Smooth muscle cell (in vitro differentiated cells): ENCODE measurements around the gene GADD45B. TPM values are rescaled to one million over a fixed set of nuclear protein-coding genes. Genes with fewer than 3 reads are reported as not detected.
A peak's percentile ranks its signal among the peaks of the same experiment; 100 is the strongest.

Source experiments
- DNase-seq: peaks from one replicate; lab custom pipeline; 2025; ENCODE audit not compliant: unreplicated experiment; lab: John Stamatoyannopoulos, UW
- H2AFZ ChIP-seq: fragments of 200-600 bp; sonication (generic); 2 replicates; pipeline ENCODE4 v1.6.0; 2016; ENCODE audit warnings: antibody characterized with exemption, low read depth, mild to moderate bottlenecking
- H3F3A ChIP-seq: fragments of 200-600 bp; sonication (generic); 2 replicates; pipeline ENCODE4 v1.6.0; 2017; ENCODE audit warnings: antibody characterized with exemption, low read depth
- H3K27ac ChIP-seq: fragments of 200-600 bp; sonication (generic); 2 replicates; pipeline ENCODE4 v1.5.1; 2016; ENCODE audit warnings: low read depth, mild to moderate bottlenecking
- H3K27me3 ChIP-seq: fragments of 200-600 bp; sonication (generic); 2 replicates; pipeline ENCODE4 v1.6.1; 2016; ENCODE audit warnings: low read depth, mild to moderate bottlenecking
- H3K36me3 ChIP-seq: fragments of 200-600 bp; sonication (generic); 2 replicates; pipeline ENCODE4 v1.5.1; 2016; ENCODE audit warnings: low read depth
- H3K4me1 ChIP-seq: fragments of 200-600 bp; sonication (generic); 2 replicates; pipeline ENCODE4 v1.5.1; 2016; ENCODE audit warnings: low read depth
- H3K4me2 ChIP-seq: fragments of 200-600 bp; sonication (generic); 2 replicates; pipeline ENCODE4 v1.6.0; 2016; ENCODE audit warnings: mild to moderate bottlenecking
- H3K4me3 ChIP-seq: fragments of 200-600 bp; sonication (generic); 2 replicates; pipeline ENCODE4 v1.5.1; 2016; ENCODE audit warnings: mild to moderate bottlenecking
- H3K79me2 ChIP-seq: fragments of 200-600 bp; sonication (generic); 2 replicates; pipeline ENCODE4 v1.6.0; 2016; ENCODE audit warnings: low read depth, mild to moderate bottlenecking
- H3K9ac ChIP-seq: fragments of 200-600 bp; sonication (generic); 2 replicates; pipeline ENCODE4 v1.6.0; 2016; ENCODE audit warnings: low read depth
- H3K9me3 ChIP-seq: fragments of 200-600 bp; sonication (generic); replicated peaks from 2 replicates; pipeline ENCODE4 v1.5.1; 2016; ENCODE audit warnings: low read depth
- H4K20me1 ChIP-seq: fragments of 200-600 bp; sonication (generic); 2 replicates; pipeline ENCODE4 v1.6.0; 2016; ENCODE audit warnings: low read depth
- WGBS: methylation state at CpG from one replicate; pipeline ENCODE4 v1.1.7; 2016; ENCODE audit warnings: low lambda C conversion rate; 5-methylcytosine and 5-hydroxymethylcytosine counted together
- polyA plus RNA-seq: library from polyadenylated mRNA; unstranded; fragments of >200 nt; fragmentation: Nextera tagmentation; extraction: Ambion mirVana; gene quantifications from 2 replicates; pipeline ENCODE4 v1.2.1, GENCODE V29; 2016
- total RNA-seq: library from RNA; depleted of rRNA; stranded (reverse); fragments of >200 nt; gene quantifications from 2 replicates; pipeline ENCODE4 v1.2.3, GENCODE V29; 2014
- TF ChIP-seq, protein P1 (sequence below): fragments of 200-600 bp; sonication (generic); IDR thresholded peaks from 2 replicates; pipeline ENCODE4 v1.5.1; 2017; ENCODE audit warnings: borderline replicate concordance, mild to moderate bottlenecking, antibody characterized with exemption; ENCODE audit not compliant: insufficient read depth, poor library complexity, severe bottlenecking

Gene GADD45B
- total and polyA plus RNA-seq, 2 experiments from 2014 or later = 252 to 533 TPM

DNA sequence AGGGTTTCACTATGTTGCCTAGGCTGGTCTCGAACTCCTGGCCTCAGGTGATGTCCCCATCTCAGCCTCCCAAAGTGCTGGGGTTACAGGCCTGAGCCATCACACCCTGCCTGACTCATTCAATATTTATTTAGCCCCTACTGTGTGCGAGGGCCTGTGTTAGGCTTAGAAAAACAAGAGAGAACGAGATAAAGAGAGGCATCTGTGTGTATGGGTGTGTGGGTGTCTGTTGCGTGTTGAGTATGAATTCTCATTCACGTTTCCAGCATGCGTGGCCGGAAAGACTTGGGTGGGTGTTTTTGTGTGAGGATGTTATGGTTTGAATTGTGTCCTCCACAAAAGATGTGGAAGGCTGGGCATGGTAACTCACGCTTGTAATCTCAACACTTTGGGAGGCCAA, 9.5 kb downstream of the GADD45B start:
- no peaks in the 10 kb centered on the region for H4K20me1 ChIP-seq
- H3K79me2 ChIP-seq = no peaks in the 10 kb centered on the region
- no peaks in the 10 kb centered on the region for H3K36me3 ChIP-seq
- H3K27ac ChIP-seq = no peak overlapping the region
- H3K9ac ChIP-seq = no peak overlapping the region
- no peaks in the 10 kb centered on the region for H3K4me1 ChIP-seq
- H3K4me2 ChIP-seq = no peak overlapping the region
- TF ChIP-seq, protein P1, sequence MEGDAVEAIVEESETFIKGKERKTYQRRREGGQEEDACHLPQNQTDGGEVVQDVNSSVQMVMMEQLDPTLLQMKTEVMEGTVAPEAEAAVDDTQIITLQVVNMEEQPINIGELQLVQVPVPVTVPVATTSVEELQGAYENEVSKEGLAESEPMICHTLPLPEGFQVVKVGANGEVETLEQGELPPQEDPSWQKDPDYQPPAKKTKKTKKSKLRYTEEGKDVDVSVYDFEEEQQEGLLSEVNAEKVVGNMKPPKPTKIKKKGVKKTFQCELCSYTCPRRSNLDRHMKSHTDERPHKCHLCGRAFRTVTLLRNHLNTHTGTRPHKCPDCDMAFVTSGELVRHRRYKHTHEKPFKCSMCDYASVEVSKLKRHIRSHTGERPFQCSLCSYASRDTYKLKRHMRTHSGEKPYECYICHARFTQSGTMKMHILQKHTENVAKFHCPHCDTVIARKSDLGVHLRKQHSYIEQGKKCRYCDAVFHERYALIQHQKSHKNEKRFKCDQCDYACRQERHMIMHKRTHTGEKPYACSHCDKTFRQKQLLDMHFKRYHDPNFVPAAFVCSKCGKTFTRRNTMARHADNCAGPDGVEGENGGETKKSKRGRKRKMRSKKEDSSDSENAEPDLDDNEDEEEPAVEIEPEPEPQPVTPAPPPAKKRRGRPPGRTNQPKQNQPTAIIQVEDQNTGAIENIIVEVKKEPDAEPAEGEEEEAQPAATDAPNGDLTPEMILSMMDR = no peak
- DNase-seq = no peak
- no peaks in the 10 kb centered on the region for H3F3A ChIP-seq
- no peak overlapping the region for H2AFZ ChIP-seq
- no peaks in the 10 kb centered on the region for H3K9me3 ChIP-seq
- no peaks in the 10 kb centered on the region for H3K27me3 ChIP-seq
- no peak overlapping the region for H3K4me3 ChIP-seq
- 56% methylated on average over 8 of the region's 8 CpGs for WGBS

DNA sequence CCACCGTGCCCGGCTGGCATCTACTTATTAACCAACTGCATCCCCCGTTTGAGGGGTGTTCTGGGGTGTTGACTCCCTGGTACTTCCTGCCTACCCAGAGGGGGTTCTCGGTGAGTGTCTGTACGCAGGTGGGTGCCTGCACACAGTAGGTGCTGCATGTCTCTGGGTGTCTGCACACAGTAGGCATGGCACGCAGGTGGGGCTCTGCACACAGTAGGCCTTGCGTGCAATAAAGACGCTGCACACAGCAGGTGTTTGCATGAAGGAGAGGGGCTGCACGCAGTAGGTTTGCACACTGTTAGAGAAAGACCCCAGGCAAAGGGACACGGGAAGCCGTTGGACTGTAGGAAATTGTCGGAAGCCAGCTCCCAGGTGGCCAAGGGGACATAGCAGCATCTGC, 11.2 kb downstream of the GADD45B start:
- Histone ChIP-seq H3K79me2 (no peaks in the 10 kb centered on the region), H3K36me3 (no peaks in the 10 kb centered on the region), H3K9me3 (no peaks in the 10 kb centered on the region), H3K4me2 (no peak overlapping the region), H3K27me3 (no peaks in the 10 kb centered on the region), H3K4me1 (no peaks in the 10 kb centered on the region), H4K20me1 (no peaks in the 10 kb centered on the region), H3F3A (no peaks in the 10 kb centered on the region), H3K27ac (no peak overlapping the region), H3K9ac (no peak overlapping the region), H2AFZ (no peak overlapping the region), H3K4me3 (no peak overlapping the region)
- TF ChIP-seq, protein P1 = no peak
- no peak for DNase-seq
- 96% methylated on average over 12 of the region's 12 CpGs for WGBS

DNA sequence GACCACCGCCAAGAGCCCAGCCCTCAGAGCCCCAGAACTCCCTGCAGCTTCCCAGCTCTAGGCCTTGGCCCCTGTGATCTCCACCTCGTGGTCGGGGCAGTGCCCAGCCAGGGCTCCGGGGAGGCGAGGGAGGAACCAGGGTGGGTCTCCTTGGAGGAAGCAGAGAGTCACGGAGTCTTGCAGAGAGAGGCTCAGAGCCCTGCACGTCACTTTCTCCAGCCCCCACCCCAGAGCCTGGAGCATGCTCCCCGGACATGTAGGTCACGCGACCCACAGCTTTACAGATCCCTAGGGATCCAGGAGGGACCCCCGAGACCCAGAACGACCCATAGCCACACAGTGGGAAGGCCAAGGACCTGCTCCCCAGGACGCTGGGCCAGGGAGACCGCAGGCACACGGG, 11.9 kb downstream of the GADD45B start:
- 67% methylated on average over 15 of the region's 15 CpGs for WGBS
- Histone ChIP-seq H3K27me3 (no peaks in the 10 kb centered on the region), H3K36me3 (no peaks in the 10 kb centered on the region), H3K27ac (peak overlapping the region; percentile 67), H3F3A (peaks cover 5% of the 10 kb centered on the region), H4K20me1 (no peaks in the 10 kb centered on the region), H3K9ac (no peak overlapping the region), H3K9me3 (no peaks in the 10 kb centered on the region), H3K4me3 (no peak overlapping the region), H3K79me2 (no peaks in the 10 kb centered on the region), H3K4me2 (no peak overlapping the region), H3K4me1 (no peaks in the 10 kb centered on the region), H2AFZ (no peak overlapping the region)
- TF ChIP-seq, protein P1 = no peak
- no peak for DNase-seq

- H4K20me1 ChIP-seq = no peaks in the 10 kb centered on the region
- no peaks in the 10 kb centered on the region for H3K79me2 ChIP-seq
- no peaks in the 10 kb centered on the region for H3K27me3 ChIP-seq
- TF ChIP-seq, protein P1 = no peak
- H3K36me3 ChIP-seq = no peaks in the 10 kb centered on the region
- H3K27ac ChIP-seq = peak overlapping the region; percentile 67
- H3K4me3 ChIP-seq = peak overlapping the region; percentile 45
- no peak for DNase-seq
- peak overlapping the region; percentile 37 for H2AFZ ChIP-seq
- 40% methylated on average over 29 of the region's 32 CpGs for WGBS
- H3F3A ChIP-seq = peaks cover 11% of the 10 kb centered on the region
- H3K4me1 ChIP-seq = no peaks in the 10 kb centered on the region
- no peaks in the 10 kb centered on the region for H3K9me3 ChIP-seq
- peak overlapping the region; percentile 89 for H3K4me2 ChIP-seq
- peak overlapping the region; percentile 60 for H3K9ac ChIP-seq
These were observed 12.5 kb downstream of the GADD45B start for GRCh38 chr19:2488405-2488941.
